Erythroblast (primary cell): ENCODE data around the gene AMOTL1.

Experiments used
- GATA1 ChIP-seq: IDR thresholded peaks from 2 replicates; pipeline ENCODE4 v1.6.1; 2011; ENCODE audit warnings: low read depth, mild to moderate bottlenecking, control low read depth, low read length, moderate library complexity
- POLR2A ChIP-seq: IDR thresholded peaks from 2 replicates; pipeline ENCODE4 v1.6.1; 2011; ENCODE audit warnings: mild to moderate bottlenecking, low read length

DNA sequence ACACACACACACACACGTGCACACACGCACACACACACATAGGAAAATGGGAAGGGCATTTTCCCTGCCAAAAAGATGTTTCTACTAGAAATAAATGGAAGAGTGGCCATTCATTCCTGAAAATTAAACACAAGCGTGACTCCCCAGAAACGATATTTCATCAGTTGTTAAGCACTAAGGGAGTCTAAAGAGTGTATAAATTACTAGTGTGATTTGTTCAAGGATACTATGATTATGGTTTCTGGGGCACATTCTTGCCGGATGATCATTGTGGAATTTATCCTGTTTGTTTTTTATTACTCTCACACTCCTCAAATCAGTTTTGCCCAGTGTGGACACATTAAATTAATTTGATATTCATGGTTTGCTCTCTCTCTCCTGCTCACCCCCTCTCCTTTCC, 16.4 kb upstream of the AMOTL1 start:
- TF ChIP-seq POLR2A: no peak
- TF ChIP-seq GATA1: no peak
